Measurements from ENCODE around the gene PHC2.

DNA sequence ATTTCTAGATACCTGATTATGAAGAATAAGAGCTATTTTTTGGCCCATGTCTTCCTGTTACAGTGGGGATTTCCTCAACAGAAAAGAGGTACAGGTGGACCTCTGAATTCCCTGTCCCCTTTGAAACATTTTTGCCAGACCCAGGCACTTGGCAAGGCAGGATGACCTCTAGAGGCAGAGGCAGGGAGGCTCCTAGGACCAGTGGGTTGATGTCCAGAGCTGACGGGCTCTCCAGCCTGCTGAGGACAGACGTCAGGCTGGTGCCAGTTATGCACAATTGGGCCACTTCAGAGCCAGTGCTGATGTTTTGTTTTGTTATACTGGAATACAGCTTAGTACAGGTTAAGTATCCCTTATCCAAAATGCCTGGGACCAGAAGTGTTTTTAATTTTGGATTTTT, 91.5 kb downstream of the PHC2 start:
- TF ChIP-seq POLR2A (IDR thresholded peaks at IDR 0.05): no peak
- TF ChIP-seq CTCF (IDR thresholded peaks at IDR 0.05): no peak
- no peak for TF ChIP-seq EP300 (IDR thresholded peaks at IDR 0.05; ENCODE audit: low read depth)
- no peak for TF ChIP-seq POLR2AphosphoS5 (IDR thresholded peaks at IDR 0.05)
